Calu3 (cell line): ENCODE data around the gene NMNAT3. TPM values are rescaled to one million over a fixed set of nuclear protein-coding genes. Genes with fewer than 3 reads are reported as not detected.

Experiments
- BruUV-seq: library from RNA; stranded (reverse); fragments of 400-500 nt; replicated peaks from 2 replicates; lab custom pipeline; 2021; lab: Mats Ljungman, UMichigan
- CTCF ChIA-PET: fragments of 300-600 bp; sonication (Branson Sonifier 250); formaldehyde crosslinking; loops from one replicate; lab custom pipeline; 2022; ENCODE audit warnings: antibody characterized with exemption; lab: Charles Lee
- DNase-seq: peaks from one replicate; pipeline ENCODE4 v3.0.0; 2022
- H3K27ac Mint-ChIP-seq: one replicate; pipeline ENCODE4 v1.8.0; 2022; ENCODE audit warnings: mixed read lengths; ENCODE audit not compliant: unreplicated experiment
- H3K27me3 Mint-ChIP-seq: one replicate; pipeline ENCODE4 v1.8.0; 2022; ENCODE audit warnings: mixed read lengths; ENCODE audit not compliant: unreplicated experiment
- H3K36me3 Mint-ChIP-seq: one replicate; pipeline ENCODE4 v1.8.0; 2022; ENCODE audit warnings: mild to moderate bottlenecking, moderate library complexity, mixed read lengths; ENCODE audit not compliant: insufficient read depth, unreplicated experiment
- H3K4me1 Mint-ChIP-seq: one replicate; pipeline ENCODE4 v1.8.0; 2022; ENCODE audit warnings: mild to moderate bottlenecking, low read depth, mixed read lengths; ENCODE audit not compliant: unreplicated experiment
- H3K4me3 Mint-ChIP-seq: one replicate; pipeline ENCODE4 v1.8.0; 2022; ENCODE audit warnings: mild to moderate bottlenecking, low read depth, moderate library complexity, mixed read lengths; ENCODE audit not compliant: unreplicated experiment
- H3K9me3 Mint-ChIP-seq: one replicate; pipeline ENCODE4 v1.8.0; 2022; ENCODE audit warnings: low read depth, mixed read lengths; ENCODE audit not compliant: unreplicated experiment
- intact Hi-C: fragments of 100-400 bp; cut with micrococcal nuclease; formaldehyde crosslinking; loops from one replicate; pipeline ENCODE4 v1.10.0; 2022; ENCODE audit not compliant: unreplicated experiment
- total RNA-seq: library from RNA; stranded (reverse); gene quantifications from 2 replicates; pipeline ENCODE4 v1.2.3, GENCODE V29; 2022
- TF ChIP-seq, protein P1 (sequence below): fragments of 200-600 bp; IDR thresholded peaks from one replicate; pipeline ENCODE4 v1.8.0; 2022; ENCODE audit warnings: antibody characterized with exemption; ENCODE audit not compliant: unreplicated experiment

Gene NMNAT3
- total RNA-seq, 1 experiment from 2014 or later: 7.2 TPM

DNA sequence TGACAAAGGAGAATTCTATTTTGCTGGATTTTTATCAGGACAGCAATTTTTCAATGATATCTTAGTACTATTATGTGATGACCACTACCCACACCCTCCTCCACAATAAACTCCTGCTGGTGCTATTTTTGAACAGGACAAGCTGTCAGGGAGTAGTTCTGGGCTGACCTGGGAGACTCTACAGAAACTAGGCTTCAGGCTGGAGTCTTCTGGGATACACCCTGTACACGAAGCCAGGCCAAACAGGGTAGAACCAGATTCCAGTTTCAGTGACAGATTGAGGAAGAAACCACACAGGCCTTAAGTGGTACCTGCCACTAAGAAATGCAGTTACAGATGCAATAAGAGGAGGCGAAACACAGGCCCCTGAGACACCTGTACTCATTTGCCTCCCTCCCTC, 12.8 kb downstream of the NMNAT3 start:
- no peak for DNase-seq
- H3K4me1 Mint-ChIP-seq: no peaks in the 10 kb centered on the region
- no peak overlapping the region for H3K4me3 Mint-ChIP-seq
- no peaks in the 10 kb centered on the region for H3K36me3 Mint-ChIP-seq
- intact Hi-C loops: no loop called here
- TF ChIP-seq, protein P1, sequence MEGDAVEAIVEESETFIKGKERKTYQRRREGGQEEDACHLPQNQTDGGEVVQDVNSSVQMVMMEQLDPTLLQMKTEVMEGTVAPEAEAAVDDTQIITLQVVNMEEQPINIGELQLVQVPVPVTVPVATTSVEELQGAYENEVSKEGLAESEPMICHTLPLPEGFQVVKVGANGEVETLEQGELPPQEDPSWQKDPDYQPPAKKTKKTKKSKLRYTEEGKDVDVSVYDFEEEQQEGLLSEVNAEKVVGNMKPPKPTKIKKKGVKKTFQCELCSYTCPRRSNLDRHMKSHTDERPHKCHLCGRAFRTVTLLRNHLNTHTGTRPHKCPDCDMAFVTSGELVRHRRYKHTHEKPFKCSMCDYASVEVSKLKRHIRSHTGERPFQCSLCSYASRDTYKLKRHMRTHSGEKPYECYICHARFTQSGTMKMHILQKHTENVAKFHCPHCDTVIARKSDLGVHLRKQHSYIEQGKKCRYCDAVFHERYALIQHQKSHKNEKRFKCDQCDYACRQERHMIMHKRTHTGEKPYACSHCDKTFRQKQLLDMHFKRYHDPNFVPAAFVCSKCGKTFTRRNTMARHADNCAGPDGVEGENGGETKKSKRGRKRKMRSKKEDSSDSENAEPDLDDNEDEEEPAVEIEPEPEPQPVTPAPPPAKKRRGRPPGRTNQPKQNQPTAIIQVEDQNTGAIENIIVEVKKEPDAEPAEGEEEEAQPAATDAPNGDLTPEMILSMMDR: no peak
- CTCF ChIA-PET: interaction anchor here (0.6 kb wide), 1 partner anchor 29 kb away, joined by 3 read pairs; no protein-coding TSS in a partner anchor
- no peaks in the 10 kb centered on the region for H3K9me3 Mint-ChIP-seq
- H3K27me3 Mint-ChIP-seq: no peaks in the 10 kb centered on the region
- no TSS peak for BruUV-seq
- no peak overlapping the region for H3K27ac Mint-ChIP-seq

DNA sequence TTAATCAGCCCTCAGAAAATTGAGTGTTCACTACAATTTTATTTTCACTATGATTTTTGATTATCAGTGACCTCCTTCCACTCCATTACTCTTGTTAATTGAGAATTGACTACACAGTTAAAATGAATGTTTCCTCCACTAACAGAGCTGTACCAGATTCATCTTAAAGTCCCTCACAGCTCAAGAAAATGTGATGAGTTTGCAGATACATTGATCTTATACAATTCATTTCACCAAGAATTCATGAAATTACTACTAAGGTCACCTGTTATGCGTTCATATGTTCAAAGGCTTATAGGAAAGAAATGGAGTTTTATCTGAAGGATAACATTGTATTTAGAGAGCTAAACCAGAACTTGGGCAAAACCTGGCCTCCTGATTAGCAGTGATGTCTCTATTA, 17.5 kb downstream of the NMNAT3 start:
- intact Hi-C loops: no loop called here
- DNase-seq: no peak
- BruUV-seq: no TSS peak
- Mint-ChIP-seq H3K4me3 (no peak overlapping the region), H3K27ac (no peak overlapping the region), H3K36me3 (no peaks in the 10 kb centered on the region), H3K27me3 (no peaks in the 10 kb centered on the region), H3K9me3 (no peaks in the 10 kb centered on the region), H3K4me1 (no peaks in the 10 kb centered on the region)
- CTCF ChIA-PET: no interaction called here
- TF ChIP-seq, protein P1: no peak

DNA sequence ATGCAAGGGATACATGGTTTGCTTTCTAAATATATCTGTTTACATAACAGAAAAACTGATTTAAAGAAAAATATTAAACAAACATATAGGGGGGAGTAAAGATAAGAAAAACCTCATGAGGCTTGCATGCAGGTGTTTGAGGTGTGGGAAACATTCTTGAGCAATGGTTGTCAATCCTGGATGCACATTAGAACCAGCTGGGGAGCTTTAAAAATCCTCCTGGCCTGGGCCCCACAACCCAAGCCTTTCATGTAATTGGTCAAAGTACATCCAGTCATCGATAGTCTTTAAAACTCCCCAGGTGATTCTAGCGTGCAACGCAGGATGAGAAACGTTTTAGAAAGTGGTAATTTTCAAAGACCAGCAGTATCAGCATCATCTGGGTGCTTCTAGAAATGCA, 18.3 kb downstream of the NMNAT3 start:
- no TSS peak for BruUV-seq
- no peak overlapping the region for H3K27ac Mint-ChIP-seq
- H3K4me3 Mint-ChIP-seq: no peak overlapping the region
- H3K36me3 Mint-ChIP-seq: no peaks in the 10 kb centered on the region
- no peaks in the 10 kb centered on the region for H3K9me3 Mint-ChIP-seq
- DNase-seq: no peak
- peaks cover 7% of the 10 kb centered on the region for H3K4me1 Mint-ChIP-seq
- intact Hi-C loops: no loop called here
- no peaks in the 10 kb centered on the region for H3K27me3 Mint-ChIP-seq
- TF ChIP-seq, protein P1: no peak
- CTCF ChIA-PET: no interaction called here

GRCh38 chr3:139657936-139658335, 19.8 kb downstream of the NMNAT3 start:
- CTCF ChIA-PET: no interaction called here
- H3K27ac Mint-ChIP-seq: no peak overlapping the region
- intact Hi-C loops: no loop called here
- no peaks in the 10 kb centered on the region for H3K9me3 Mint-ChIP-seq
- no peak overlapping the region for H3K4me3 Mint-ChIP-seq
- no peaks in the 10 kb centered on the region for H3K36me3 Mint-ChIP-seq
- no peaks in the 10 kb centered on the region for H3K27me3 Mint-ChIP-seq
- TF ChIP-seq, protein P1: no peak
- BruUV-seq: no TSS peak
- DNase-seq: no peak
- H3K4me1 Mint-ChIP-seq: peaks cover 20% of the 10 kb centered on the region
